ENCODE measurements around the gene SLC5A4. TPM values are rescaled to one million over a fixed set of nuclear protein-coding genes. Genes with fewer than 3 reads are reported as not detected.

Gene SLC5A4
- total RNA-seq, 1 donor from 2014 or later: not detected

DNA sequence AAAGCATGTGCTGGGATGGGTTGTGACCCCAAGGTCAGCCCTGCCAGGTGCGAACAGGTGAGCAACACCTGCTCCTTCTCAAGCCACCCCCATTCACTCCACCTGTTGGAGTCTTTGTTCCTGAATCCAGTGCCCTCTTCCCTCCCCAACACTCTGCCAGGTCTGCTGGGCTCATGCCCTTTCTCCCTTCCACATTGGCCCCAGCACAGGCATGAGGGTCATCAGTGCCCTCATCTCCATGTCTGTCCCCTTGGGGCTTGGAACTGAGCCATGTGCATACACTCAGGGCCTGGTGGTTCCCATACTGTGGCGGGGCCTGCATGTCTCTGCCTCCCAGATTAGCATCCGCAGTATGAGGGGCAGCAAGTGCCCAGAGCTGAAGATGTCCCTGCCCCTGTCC lies 69.3 kb downstream of the SLC5A4 start:
- TF ChIP-seq, protein P1, sequence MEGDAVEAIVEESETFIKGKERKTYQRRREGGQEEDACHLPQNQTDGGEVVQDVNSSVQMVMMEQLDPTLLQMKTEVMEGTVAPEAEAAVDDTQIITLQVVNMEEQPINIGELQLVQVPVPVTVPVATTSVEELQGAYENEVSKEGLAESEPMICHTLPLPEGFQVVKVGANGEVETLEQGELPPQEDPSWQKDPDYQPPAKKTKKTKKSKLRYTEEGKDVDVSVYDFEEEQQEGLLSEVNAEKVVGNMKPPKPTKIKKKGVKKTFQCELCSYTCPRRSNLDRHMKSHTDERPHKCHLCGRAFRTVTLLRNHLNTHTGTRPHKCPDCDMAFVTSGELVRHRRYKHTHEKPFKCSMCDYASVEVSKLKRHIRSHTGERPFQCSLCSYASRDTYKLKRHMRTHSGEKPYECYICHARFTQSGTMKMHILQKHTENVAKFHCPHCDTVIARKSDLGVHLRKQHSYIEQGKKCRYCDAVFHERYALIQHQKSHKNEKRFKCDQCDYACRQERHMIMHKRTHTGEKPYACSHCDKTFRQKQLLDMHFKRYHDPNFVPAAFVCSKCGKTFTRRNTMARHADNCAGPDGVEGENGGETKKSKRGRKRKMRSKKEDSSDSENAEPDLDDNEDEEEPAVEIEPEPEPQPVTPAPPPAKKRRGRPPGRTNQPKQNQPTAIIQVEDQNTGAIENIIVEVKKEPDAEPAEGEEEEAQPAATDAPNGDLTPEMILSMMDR (IDR thresholded peaks at IDR 0.05): no peak
- peaks cover 18% of the 10 kb centered on the region for H3K27me3 Mint-ChIP-seq (ENCODE audit: low read depth)
- DNase-seq (ENCODE audit: low spot score): no peak
- H3K9me3 Mint-ChIP-seq (ENCODE audit: low read depth): no peaks in the 10 kb centered on the region
- H3K4me1 Mint-ChIP-seq (ENCODE audit: low read depth): no peaks in the 10 kb centered on the region
- no peak overlapping the region for H3K4me3 Mint-ChIP-seq (ENCODE audit: unreplicated experiment)
- H3K27ac Mint-ChIP-seq (ENCODE audit: unreplicated experiment): no peak overlapping the region
- no peaks in the 10 kb centered on the region for H3K36me3 Mint-ChIP-seq (ENCODE audit: low read depth)

DNA sequence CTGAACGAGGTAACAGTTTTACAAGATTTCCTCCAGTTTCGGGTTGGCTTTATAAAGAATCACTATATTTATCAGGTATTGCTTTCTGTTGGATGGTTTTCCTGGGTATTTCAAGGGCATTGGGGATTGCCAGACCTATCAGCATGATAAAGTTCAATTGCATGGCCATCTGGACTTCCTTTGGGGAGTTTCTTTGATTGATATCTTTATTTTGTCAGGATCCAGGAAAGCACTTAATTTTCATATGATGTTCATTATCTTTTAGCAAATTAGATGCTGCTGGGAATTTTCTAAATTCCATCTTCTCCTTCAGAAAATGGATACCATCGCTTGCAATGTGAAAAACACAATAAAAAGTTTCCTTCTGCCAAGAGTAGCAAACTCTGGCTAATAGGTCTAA lies 71.5 kb downstream of the SLC5A4 start:
- Mint-ChIP-seq H3K36me3 (ENCODE audit: low read depth) (no peaks in the 10 kb centered on the region), H3K4me1 (ENCODE audit: low read depth) (no peaks in the 10 kb centered on the region), H3K9me3 (ENCODE audit: low read depth) (no peaks in the 10 kb centered on the region), H3K27ac (ENCODE audit: unreplicated experiment) (no peak overlapping the region), H3K27me3 (ENCODE audit: low read depth) (peaks cover 18% of the 10 kb centered on the region), H3K4me3 (ENCODE audit: unreplicated experiment) (no peak overlapping the region)
- DNase-seq (ENCODE audit: low spot score): no peak
- TF ChIP-seq, protein P1 (IDR thresholded peaks at IDR 0.05): no peak

DNA sequence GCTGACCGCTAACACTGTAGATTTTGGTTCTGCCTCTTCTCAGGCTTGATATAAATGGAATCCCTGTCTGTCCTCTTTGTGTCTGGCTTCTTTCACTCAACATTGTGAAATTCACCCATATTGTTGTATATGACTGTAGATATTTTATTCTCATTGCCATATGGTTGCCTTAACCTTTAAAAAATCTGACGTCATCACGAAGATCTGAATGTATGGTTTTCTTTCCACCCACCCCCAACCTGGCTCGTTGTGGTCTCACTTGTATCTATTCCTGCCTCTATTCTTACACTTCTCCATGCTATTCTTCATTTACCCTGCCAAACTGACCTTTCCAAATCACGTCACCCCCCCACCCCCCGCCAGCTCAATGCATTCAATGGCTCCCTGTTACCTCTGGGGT lies 74.1 kb downstream of the SLC5A4 start:
- H3K27ac Mint-ChIP-seq (ENCODE audit: unreplicated experiment): no peak overlapping the region
- no peaks in the 10 kb centered on the region for H3K9me3 Mint-ChIP-seq (ENCODE audit: low read depth)
- peaks cover 24% of the 10 kb centered on the region for H3K27me3 Mint-ChIP-seq (ENCODE audit: low read depth)
- no peaks in the 10 kb centered on the region for H3K4me1 Mint-ChIP-seq (ENCODE audit: low read depth)
- TF ChIP-seq, protein P1 (IDR thresholded peaks at IDR 0.05): no peak
- H3K36me3 Mint-ChIP-seq (ENCODE audit: low read depth): no peaks in the 10 kb centered on the region
- no peak overlapping the region for H3K4me3 Mint-ChIP-seq (ENCODE audit: unreplicated experiment)
- no peak for DNase-seq (ENCODE audit: low spot score)

GRCh38 chr22:32177221-32177765 lies 77.9 kb downstream of the SLC5A4 start:
- no peaks in the 10 kb centered on the region for H3K9me3 Mint-ChIP-seq (ENCODE audit: low read depth)
- peaks cover 39% of the 10 kb centered on the region for H3K27me3 Mint-ChIP-seq (ENCODE audit: low read depth)
- no peak overlapping the region for H3K27ac Mint-ChIP-seq (ENCODE audit: unreplicated experiment)
- no peak for DNase-seq (ENCODE audit: low spot score)
- no peaks in the 10 kb centered on the region for H3K4me1 Mint-ChIP-seq (ENCODE audit: low read depth)
- H3K36me3 Mint-ChIP-seq (ENCODE audit: low read depth): no peaks in the 10 kb centered on the region
- TF ChIP-seq, protein P1 (IDR thresholded peaks at IDR 0.05): no peak
- H3K4me3 Mint-ChIP-seq (ENCODE audit: unreplicated experiment): no peak overlapping the region

DNA sequence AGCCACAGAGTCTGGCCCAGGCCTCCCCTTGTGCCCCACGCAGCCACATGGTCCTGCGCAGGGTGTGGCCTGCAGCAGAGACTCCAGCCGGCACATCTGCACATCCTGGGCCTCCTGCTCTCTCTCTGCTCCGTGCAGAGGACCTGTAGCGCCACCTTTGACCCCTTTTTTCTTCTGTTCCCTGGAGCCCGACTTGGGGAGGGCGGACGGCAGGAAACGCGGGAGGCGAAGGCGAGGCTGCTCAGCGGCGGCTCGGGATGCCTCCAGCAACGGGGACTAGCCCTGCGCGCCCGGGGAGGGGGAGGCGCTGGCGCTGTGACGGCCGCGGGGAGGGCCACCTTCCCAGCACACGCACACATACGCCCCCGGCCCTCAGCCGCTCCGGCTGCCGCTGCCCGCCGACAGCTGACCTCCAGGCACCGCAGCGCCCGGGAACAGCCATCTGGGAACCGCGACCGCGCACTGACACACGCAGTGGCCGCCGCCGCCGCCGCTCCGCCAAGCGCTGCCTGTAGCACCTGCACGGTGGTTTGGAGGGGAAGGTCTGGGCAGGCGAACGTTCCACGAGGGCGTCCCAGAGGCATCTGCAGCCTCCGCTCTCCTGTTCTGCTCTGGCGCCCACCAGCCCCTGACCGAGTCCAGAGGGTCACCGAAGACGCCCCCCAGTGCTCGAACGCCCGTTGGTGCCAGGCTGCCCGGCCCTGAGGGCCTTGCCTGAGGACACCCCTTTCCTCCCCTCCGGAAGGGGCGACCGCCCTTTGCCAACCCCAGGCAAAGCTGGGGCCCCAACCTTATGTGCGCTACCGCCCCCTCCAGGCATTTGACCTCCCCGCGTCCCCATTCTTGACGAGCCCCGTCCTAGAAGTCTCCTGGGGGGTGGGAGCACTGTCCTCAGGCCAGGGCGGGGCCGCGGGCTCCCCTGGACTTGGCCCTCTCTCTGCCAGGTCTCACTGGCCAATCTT lies 79.2 kb downstream of the SLC5A4 start:
- no peaks in the 10 kb centered on the region for H3K9me3 Mint-ChIP-seq (ENCODE audit: low read depth)
- no peaks in the 10 kb centered on the region for H3K4me1 Mint-ChIP-seq (ENCODE audit: low read depth)
- TF ChIP-seq, protein P1 (IDR thresholded peaks at IDR 0.05): no peak
- no peaks in the 10 kb centered on the region for H3K36me3 Mint-ChIP-seq (ENCODE audit: low read depth)
- peaks cover 41% of the 10 kb centered on the region for H3K27me3 Mint-ChIP-seq (ENCODE audit: low read depth)
- no peak for DNase-seq (ENCODE audit: low spot score)
- H3K4me3 Mint-ChIP-seq (ENCODE audit: unreplicated experiment): no peak overlapping the region
- H3K27ac Mint-ChIP-seq (ENCODE audit: unreplicated experiment): no peak overlapping the region
